HG03139 (cell line): ENCODE measurements around the gene IQGAP1.
A peak's percentile ranks its signal among the peaks of the same experiment; 100 is the strongest.
"Not testable (repeated sequence)": the region's sequence is repeated elsewhere in the genome, so short reads cannot be mapped to it uniquely, and the experiment has no call there.

ENCODE experiments used
- ATAC-seq: cut with Tn5 transposase; IDR thresholded peaks from one replicate; pipeline ENCODE4 v1.9.1; 2021; ENCODE audit not compliant: unreplicated experiment

Gene IQGAP1

DNA sequence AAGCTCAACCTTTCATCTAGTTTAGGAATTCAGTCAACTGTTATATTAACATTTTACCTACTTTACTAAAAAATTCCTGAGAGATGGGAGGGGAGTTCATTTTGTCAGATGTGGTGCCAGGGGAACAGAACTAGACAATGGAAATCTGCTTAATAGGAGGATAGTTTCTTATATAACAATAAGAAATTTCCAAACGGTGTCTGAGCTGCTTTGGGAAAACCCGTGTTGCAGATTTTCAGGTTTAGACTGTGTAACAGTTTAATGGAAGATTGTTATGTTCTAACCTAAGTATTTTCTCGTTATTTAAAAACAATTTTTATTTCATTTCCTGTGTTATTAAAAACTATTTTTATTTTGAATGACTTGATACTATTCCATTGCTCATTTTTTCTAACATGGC lies 19.3 kb downstream of the IQGAP1 start:
- no peak for ATAC-seq

GRCh38 chr15:90407871-90408317 lies 19.9 kb downstream of the IQGAP1 start:
- no peak for ATAC-seq

- no peak for ATAC-seq
Measured at GRCh38 chr15:90408657-90409056, 20.6 kb downstream of the IQGAP1 start.

GRCh38 chr15:90409587-90409986 lies 21.5 kb downstream of the IQGAP1 start:
- not testable (repeated sequence) for ATAC-seq

- ATAC-seq: not testable (repeated sequence)
Measured at GRCh38 chr15:90410316-90410715, 22.3 kb downstream of the IQGAP1 start.

GRCh38 chr15:90411176-90411575 lies 23.1 kb downstream of the IQGAP1 start:
- no peak for ATAC-seq

- peak; percentile 77 for ATAC-seq
Measured at GRCh38 chr15:90412356-90413194, 24.5 kb downstream of the IQGAP1 start.

DNA sequence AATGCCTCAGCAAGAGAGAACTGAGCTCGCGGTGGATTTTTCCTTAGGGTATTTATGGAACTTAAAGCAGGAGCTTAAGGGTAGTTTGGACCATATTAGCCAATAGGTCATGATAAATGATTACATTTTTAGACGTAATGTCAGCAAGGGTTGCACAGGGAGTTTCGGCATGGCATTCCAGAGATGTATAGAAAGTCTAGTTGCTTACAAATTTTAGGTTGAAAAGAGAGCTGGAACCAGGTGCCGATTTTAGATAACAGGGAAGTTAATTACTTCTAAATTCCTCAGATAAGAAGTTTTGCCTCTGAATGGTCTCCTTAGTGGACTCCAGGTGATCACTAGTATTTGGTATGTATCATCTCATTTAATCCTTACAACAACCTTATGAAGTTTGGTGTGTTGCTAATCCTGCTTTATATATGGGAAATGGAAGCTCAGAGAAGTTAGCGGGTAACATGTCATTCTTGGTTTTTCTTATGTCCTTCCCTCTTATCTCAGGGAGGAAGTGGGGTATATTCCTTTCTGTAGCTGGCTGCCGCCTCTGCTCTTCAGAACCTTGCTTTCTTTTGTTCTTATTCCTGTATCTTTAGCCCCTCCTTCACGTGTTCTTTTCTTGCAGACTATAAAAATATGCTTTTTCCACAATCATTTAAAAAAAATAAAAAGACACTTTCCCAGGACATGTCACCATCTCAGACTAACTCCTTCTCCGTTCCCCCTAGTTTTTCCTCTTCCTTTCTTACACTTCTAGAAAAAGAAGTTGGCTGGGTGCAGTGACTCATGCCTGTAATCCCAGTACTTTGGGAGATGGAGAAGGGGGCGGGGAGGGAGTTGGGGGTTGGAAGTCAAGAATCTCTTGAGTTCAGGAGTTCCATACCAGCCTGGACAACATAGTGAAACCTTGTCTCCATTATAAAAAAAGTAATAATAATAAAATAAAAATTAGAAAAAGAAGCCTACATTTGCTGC lies 25.7 kb downstream of the IQGAP1 start:
- ATAC-seq: no peak

- ATAC-seq: no peak
Measured at GRCh38 chr15:90414408-90415028, 26.5 kb downstream of the IQGAP1 start.

DNA sequence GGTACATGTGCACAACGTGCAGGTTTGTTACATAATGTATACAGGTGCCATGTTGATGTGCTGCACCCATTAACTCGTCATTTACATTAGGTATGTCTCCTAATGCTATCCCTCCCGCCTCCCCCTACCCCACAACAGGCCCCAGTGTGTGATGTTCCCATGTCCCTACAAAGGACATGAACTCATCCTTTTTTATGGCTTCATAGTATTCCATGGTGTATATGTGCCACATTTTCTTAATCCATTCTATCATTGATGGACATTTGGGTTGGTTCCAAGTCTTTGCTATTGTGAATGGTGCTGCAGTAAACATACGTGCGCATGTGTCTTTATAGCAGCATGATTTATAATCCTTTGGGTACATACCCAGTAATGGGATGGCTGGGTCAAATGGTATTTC lies 28.0 kb downstream of the IQGAP1 start:
- not testable (repeated sequence) for ATAC-seq

DNA sequence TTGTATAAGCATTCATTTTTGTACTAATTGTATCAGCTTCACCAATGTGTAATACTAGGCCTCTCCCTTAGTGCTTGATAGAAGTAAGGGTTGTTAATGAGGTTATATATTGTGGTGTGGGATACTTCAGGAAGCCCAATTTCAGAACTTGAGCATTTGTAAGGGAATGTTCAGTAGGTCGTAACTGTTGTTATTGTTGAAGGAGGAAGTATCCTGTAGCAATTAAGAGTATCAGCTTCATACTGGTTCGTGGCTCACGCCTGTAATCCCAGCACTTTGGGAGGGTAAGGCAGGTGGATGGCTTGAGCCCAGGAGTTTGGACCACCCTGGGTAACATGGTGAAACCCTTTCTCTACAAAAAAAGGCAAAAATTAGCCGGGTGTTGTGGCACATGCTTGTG lies 30.6 kb downstream of the IQGAP1 start:
- ATAC-seq: no peak

DNA sequence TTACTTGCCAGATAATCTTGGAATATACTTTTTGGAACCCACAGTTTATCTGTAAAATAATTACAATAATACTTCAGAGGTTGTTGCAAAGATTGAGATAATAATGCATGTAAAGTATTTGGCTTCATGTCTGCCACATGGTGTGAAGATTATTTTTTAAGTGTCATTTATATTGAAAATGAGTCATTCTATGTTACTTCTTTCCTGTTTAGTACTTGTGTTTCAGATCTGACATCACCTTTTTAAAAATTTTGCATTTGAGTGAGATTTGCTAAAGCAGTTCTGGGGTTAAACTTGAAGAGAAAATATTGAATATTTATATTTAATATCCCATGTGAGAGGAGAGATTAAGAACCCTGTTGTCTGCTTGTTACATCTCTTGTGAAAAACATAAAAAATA lies 31.2 kb downstream of the IQGAP1 start:
- no peak for ATAC-seq

DNA sequence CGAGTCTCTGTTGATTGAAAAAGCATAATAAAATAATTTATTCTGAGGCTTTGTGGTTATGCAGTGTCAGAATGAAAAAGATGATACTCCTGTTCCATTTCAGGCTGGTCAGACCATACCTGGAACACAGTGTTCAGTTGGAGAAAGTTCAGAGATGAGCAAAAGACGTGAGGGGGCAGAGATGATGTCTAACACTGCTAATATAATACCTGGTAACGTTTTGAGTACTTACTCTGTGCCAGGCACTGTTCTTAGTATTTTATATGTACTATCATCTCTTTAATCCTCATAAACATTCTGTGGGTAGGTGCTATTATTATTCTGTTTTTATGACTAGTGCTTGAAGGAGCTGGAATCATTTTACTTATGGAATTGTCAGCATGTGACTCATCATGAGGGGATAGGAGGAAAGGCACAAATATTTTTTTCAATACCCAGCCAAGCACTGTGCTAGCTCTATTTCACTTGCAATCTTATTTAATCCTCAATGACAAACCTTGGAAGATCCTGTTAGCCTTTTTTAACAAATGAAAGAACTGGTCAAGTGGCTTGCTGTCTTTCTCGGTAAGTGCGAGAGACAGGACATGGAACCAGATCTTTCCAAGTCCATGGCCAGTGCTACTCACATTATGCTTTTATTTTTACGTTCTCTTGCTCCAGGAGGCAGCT lies 31.8 kb downstream of the IQGAP1 start:
- ATAC-seq: no peak

- ATAC-seq: no peak
Measured at GRCh38 chr15:90420451-90420850, 32.4 kb downstream of the IQGAP1 start.

- ATAC-seq: no peak
Measured at GRCh38 chr15:90421527-90421926, 33.5 kb downstream of the IQGAP1 start.

DNA sequence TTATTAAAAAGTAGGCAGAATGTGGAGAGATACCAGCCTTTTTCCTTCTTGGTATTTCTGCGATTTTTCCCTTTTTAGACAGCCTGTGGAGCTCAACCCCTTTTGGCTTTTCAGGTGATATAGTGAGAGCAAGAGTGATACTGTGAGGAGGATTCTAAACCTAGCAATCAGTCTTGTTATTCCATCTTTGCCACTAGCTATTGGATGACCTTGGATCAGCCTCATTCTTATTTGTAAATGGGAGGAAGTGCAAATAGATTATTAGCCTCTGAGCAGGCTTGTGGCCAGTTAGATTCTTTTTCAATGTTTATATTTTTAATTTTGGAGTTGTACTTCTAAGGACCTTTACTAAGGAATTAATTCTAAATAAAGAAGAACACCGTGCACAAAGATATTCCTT lies 34.0 kb downstream of the IQGAP1 start:
- ATAC-seq: no peak

DNA sequence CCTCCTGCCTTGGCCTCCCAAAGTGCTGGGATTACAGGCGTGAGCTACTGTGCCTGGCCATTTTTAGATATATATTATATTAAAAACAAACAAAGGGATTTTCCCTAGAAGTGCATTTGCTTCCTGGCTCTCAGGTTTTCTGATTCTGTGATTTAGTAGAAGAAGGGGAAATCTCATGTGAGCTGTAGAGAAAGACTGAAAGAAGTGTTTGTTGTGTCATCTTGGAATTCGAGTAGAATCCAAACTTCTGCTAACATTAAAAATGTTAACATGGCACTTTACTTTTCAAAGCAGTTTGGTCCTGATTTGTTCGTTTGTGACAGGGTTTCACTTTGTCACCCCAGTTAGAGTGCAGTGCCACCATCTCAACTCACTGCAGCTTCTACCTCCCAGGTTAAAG lies 34.9 kb downstream of the IQGAP1 start:
- ATAC-seq: no peak

DNA sequence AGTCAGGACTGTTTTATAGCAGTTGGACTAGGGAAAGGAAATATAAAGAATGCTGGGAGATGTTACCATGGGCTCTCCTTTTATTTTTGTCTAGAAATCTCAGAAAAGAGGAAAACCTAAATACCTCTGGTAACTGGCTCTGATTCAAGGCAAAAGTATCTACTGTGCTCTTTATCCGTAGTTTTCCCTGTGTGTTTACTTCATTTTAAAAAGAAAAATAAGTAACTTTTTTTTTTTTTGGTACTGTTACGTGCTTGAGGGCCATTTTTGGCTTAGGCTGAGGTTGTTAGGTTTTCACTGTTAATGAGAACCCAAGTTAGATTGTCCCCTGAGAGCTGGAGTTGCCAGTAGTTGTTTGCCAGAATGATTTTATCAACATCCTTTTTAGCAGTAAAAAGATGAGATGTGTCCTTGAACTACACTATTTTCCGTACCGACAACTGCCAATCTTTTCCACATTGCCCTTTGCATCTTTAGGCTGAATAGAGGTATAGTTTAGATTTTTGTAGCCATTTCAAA lies 35.8 kb downstream of the IQGAP1 start:
- no peak for ATAC-seq

DNA sequence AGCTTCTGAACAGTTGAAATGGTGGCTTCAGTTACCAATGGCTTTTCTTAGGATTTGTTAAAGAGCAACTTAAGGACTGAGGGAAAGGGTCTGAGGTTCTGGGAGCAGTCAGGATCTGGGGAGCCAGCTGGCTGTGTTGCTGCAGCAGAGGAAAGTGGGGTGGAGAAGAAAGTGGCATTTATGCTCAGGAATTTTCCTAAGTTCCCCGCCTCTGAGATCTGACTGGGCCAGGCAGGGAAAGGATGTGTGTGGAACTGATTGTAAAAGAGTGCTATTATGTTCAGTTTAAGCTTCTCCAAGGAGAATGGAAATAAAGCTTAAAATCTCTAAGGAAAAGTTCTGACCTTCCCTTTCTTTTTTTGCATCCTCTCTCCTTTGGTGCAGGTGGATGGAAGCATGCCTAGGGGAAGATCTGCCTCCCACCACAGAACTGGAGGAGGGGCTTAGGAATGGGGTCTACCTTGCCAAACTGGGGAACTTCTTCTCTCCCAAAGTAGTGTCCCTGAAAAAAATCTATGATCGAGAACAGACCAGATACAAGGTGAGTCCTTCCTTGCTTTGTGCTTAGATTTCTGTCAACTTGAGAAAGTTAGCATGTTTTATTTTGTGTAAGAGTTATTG lies 37.8 kb downstream of the IQGAP1 start:
- no peak for ATAC-seq

DNA sequence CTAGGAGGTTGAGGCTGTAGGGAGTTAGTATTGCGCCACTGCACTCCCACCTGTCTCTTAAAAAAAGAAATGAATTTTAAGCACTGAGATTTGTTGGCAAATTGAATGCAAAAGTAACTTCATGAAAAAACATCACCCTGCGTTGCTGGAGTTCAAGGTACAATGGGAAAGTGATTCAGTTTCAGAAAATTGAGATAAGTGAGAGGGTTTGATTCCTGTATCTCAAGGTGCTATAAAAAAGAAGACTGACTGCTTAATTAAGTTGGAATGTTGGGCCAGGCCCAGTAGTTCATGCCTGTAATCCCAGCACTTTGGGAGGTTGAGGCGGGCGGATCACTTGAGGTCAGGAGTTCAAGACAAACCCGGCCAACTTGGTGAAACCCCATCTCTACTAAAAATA lies 39.1 kb downstream of the IQGAP1 start:
- ATAC-seq: no peak
